Stimulated activated CD4-positive, alpha-beta T cell treated with anti-CD3 and anti-CD28 coated beads, Interleukin-2, amount 100 ng/mL, for 48 hours (primary cell): ENCODE data around the gene GRHL3.

ENCODE experiments used
- DNase-seq, 2 donors: peaks; one replicate each; pipeline ENCODE4 v3.0.0-alpha.2; 2020

The GRHL3 gene

GRCh38 chr1:24344090-24344742 is 25.1 kb downstream of the GRHL3 start:
- DNase-seq = no peak

DNA sequence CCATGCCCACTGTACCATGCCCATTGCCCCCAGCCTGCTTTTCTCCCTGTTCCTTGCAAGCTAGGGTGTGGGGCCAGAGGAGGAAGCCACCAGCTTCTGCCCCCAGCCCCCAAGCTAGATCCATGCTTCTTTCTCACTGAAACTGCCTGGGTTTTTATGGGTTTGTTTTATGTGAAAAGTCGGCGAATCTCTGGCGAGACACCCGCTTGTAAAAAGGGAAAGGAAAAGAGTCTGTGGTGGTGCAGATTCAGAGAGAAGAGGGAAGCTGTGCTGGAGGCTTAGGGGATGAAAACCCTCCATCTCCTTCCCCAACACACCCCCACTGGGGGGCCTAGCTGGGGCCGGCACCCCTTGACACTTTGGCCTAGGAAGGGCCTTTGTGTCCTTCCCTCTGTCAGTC is 26.2 kb downstream of the GRHL3 start:
- DNase-seq = no peak

DNA sequence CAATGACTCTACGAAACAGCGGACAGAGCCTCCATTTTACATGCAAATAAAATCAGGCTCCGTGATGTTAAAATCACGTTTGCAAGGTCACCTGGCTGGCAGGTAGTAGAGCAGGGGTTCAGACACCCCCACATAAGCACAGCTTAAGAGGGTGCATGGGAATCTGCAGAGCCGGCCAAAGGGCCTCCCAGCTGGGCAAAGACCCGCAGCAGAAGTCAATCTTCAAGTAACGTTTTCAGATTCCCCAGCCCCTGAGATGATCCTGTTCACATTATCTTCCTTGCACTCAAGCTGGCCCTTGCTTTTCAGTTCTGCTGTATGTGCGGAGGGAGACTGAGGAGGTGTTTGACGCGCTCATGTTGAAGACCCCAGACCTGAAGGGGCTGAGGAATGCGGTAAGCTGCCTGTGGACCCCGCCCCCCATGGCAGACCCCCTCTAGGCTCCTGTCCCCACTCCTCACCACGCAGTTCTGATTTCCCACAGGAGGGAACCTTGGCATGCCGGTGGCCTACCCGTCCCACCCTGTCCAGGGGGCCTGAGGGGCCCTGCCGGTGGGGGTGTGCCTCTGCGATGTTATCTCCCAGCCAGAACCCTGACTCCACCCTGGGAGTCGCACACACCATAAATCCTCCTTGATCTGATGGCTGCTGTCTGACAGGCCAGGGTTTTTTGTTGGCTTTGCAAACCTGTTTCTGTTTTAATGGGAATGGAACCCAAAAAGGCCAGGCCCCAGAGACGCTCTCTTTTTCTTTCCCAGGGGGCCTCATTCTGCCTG is 28.2 kb downstream of the GRHL3 start:
- DNase-seq = no peak

DNA sequence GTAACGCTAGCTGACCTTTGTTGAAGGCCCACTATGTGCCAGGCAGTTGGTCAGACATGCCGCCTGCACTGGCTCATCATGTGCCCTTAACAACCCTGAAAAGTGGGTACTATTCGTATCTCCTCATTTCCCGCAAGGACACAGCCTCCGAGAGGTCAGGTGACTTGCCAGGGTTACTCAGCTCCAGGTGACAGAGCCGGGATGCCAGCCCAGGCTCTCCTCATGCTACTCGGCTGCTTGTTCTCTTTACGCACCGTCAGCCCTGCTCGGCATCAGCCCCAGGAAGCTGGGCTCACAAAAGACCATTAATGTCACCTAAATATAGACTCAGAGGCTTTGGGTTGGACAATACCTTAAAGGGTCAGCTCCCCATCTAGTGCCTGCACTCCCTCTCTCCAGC is 29.0 kb downstream of the GRHL3 start:
- no peak for DNase-seq

DNA sequence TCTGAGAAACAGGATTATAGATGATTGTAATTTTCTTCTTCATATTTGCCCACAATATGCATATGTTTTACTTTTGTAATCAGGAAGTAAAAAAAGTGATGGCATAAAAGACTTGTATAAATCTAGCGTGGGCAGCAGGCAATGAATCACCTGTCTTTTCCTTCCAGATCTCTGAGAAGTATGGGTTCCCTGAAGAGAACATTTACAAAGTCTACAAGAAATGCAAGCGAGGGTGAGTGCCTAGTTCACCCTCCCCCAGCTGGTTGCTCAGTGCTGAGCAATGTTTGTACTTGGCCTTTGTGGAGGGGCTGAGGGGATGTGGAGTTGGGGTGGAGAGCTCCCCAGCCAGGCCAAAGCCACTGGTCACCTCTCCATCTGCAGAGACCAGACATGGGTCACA is 30.7 kb downstream of the GRHL3 start:
- no peak for DNase-seq

DNA sequence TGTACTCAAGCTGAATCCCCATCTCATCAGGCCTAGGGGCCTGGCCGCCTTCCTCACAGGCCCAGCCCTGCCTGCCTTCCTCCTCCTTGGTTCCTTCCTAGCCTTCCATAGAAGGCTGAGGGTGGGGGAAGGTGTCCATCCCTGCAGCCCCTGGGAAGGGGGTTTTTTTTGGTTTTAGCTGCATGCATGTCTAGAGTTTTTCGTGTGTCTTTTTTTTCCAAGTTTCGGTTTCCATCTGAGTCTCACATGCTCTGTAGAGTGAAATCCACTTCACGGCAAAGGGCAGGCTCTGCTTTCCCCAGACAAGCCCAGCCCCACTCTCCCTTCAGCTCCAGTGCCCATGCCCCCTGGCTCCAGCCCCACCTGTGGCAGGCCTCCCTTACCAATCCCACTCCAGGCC is 32.1 kb downstream of the GRHL3 start:
- DNase-seq = no peak

- peak; percentile 57 to 67 for DNase-seq
These were observed 32.9 kb downstream of the GRHL3 start for GRCh38 chr1:24351918-24352627.

GRCh38 chr1:24353292-24353891 is 34.2 kb downstream of the GRHL3 start:
- no peak for DNase-seq

DNA sequence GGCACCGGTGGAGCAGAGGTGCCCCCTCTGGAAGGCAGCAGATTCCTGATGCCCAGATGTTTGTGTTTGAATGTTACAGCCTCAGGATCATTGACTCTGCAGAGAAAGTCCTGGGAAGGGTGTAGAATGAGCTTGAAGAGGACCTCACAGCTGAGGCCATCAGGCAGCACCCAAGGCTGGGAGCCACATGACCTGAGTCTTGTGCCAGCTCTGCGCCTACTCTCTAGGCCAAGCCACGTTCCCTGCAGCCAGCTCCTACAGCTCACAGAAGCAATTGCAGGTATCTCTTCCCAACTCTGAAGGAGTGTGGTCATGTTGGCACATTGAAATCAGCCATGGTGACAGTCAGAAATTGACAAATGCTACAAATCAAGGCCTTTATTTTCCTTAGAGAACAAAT is 36.3 kb downstream of the GRHL3 start:
- DNase-seq = no peak

DNA sequence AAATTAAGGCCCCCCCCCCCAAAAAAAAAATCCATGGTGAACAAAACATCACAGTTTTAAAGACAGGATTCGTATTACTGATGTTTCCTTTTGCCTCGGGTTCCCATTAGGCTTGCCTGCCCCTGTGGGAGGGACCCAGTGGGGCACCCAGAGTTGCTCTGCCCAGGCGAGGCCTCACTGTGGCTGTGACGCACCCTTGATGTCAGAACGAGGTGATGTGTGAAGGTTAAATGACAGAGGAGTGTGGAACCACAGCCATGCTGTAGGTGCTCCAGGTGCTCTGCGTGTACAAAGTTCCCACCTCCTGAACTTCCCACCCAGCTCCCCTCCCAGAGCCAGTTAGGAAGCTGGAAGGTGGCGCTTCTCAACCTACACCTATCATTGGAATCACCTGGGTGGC is 37.9 kb downstream of the GRHL3 start:
- DNase-seq = no peak

DNA sequence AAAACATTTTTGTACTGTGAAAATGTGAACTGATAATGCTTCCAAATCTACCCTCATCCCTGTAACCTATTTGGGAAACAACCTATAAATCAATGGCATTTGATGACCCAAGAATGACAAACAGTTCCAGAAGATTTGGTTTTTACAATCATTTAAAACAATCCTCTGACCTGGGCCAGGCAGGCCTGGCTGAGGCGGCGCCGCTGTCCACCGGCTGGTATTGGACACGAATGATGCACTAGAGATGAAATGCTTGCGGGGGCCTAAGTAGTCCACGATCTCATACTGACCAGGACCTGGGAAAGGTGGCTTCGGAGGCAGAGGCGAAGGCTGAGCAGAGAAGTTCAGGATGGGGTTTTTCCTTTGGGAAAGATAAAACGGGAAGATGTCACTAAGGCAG is 41.5 kb downstream of the GRHL3 start:
- no peak for DNase-seq

DNA sequence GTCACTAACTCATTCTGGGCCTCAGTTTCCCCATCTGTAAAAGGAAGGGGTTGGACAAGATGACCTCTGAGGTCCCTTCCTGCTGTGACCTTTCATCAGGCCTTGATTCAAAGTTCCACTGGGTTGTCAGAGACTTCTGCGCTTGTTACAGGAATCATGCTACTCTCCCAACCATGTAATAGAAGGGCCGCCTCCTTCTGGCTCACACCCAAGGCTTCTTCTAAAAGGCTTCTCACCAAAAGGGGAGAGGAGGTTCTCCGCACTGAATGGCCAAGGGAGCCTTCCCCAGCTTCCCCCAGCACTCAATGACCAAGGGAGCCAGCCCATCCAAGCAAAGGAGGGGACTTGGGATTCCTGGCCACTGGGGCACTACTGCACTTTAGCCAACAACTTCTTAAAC is 42.7 kb downstream of the GRHL3 start:
- no peak for DNase-seq

GRCh38 chr1:24362396-24362795 is 43.2 kb downstream of the GRHL3 start:
- no peak for DNase-seq

- DNase-seq = no peak
These were observed 43.9 kb downstream of the GRHL3 start for GRCh38 chr1:24362982-24363614.

- DNase-seq = no peak
These were observed 44.8 kb downstream of the GRHL3 start for GRCh38 chr1:24363994-24364393.

GRCh38 chr1:24364605-24364974 is 45.4 kb downstream of the GRHL3 start:
- no peak for DNase-seq

DNA sequence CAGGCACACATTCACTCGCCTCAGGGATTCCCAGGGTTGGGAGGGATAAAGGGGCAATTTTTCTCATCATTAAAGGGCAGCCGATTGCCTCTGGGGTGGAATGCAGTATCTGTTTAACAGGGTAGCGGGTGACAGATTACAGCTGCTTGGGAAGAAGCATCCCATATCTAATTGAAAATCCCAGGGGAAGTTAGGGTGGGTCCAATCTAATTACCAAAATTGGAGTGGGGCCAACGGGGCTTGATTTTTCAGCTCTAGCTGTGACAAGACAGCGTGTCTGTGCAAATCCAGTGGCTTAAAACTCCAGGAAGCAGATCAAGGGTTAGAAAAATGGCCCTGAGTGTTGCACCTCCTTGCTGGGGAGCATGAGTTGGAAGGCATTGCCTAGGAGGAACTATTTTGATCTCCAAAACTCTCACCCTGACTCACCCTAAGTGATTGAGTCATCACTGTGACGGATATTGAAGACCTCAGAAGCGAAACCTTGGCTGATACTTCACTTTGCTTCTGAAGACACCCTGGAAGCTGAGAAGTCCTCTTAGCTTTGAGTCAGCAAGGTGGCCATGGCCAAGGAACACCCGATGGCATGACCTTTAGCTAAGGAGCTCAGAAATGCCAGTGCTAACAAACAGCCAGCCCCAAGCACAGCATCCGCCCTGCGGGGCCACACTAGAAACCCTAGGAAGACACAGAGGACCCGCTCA is 46.0 kb downstream of the GRHL3 start:
- peak in 1 of 2 donors; percentile 31 for DNase-seq

DNA sequence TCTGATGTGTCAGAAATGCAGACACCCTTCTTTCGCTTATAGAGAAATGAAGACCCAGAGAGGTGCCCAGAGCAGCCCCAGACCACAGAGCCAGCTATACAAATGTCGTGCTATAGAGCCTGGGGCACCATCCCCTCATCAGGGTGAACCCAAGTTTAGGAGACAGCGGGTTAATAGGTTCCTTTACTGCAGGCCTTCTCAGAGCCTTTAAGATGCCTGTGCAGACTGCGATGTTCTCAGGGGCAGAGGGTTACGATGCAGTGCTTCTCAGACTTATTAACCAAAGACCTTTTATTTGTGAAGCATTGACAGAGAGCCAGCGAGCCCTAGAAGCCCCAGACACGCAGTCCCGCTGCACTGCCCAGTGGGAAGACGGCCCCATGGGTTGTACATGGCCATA is 47.5 kb downstream of the GRHL3 start:
- DNase-seq = no peak

GRCh38 chr1:24369199-24369598 is 50.0 kb downstream of the GRHL3 start:
- DNase-seq = no peak

DNA sequence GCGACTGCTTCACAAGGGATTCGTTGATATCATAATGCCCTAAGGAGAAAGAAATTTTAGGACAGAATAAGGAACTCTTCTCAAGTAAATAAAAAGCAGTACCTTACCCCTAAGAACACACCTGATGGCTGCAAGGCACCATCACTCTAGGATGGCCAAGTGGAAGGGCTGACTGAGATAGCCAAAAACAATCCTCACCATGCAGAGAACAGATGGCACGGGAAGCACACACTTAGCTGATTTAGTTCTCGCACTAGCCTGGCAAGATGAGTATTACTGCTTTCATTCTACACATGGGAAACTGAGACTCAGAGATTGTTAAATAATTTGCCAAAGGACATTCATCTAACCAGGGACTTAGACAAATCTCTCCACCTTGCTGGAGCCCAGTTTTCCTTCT is 50.6 kb downstream of the GRHL3 start:
- no peak for DNase-seq

DNA sequence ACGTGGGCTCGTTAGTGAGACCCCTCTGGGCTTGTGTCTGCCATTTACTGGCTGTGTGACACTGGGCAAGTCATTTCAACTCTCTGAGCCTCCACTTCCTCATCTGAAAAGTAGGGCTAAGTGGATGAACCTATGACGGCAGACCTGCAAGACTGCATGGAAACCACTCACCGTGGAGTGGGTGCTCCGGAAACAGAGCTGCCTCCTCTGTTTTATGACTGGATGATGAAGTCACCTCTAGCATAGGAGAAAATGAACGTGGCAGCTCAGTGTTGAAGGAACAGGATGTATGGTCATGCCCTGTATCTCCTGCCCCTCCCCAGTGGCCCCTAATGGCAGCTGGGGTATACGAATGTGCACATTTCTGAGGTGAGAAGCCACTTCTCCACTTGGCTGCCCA is 53.9 kb downstream of the GRHL3 start:
- DNase-seq = no peak

DNA sequence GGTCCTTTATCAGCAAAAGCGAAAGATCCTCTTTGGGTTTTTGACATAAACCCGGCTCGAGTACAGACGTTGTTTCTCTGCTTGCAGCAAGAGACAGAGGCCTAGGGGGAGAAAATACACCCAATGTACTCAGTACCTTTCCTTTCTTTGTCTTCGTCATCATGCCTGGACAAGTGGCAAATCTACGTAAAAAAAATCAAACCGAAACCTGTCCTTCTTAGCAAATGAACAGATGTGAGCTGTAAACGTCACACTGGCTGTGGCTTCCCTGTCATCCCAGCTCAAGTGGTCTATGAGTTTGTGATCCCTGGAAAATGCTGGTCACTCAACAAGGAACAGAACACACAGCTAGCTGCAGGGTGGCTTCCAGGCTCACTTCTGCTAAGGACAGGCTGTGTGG is 54.6 kb downstream of the GRHL3 start:
- no peak for DNase-seq
